ENCODE measurements around the gene MAPK9.

GRCh38 chr5:180315762-180316212 is 23.9 kb upstream of the MAPK9 start:
- no peak for TF ChIP-seq TAF1 (IDR thresholded peaks at IDR 0.05; ENCODE audit: borderline replicate concordance, insufficient read depth, low read length)
- TF ChIP-seq, protein P1, sequence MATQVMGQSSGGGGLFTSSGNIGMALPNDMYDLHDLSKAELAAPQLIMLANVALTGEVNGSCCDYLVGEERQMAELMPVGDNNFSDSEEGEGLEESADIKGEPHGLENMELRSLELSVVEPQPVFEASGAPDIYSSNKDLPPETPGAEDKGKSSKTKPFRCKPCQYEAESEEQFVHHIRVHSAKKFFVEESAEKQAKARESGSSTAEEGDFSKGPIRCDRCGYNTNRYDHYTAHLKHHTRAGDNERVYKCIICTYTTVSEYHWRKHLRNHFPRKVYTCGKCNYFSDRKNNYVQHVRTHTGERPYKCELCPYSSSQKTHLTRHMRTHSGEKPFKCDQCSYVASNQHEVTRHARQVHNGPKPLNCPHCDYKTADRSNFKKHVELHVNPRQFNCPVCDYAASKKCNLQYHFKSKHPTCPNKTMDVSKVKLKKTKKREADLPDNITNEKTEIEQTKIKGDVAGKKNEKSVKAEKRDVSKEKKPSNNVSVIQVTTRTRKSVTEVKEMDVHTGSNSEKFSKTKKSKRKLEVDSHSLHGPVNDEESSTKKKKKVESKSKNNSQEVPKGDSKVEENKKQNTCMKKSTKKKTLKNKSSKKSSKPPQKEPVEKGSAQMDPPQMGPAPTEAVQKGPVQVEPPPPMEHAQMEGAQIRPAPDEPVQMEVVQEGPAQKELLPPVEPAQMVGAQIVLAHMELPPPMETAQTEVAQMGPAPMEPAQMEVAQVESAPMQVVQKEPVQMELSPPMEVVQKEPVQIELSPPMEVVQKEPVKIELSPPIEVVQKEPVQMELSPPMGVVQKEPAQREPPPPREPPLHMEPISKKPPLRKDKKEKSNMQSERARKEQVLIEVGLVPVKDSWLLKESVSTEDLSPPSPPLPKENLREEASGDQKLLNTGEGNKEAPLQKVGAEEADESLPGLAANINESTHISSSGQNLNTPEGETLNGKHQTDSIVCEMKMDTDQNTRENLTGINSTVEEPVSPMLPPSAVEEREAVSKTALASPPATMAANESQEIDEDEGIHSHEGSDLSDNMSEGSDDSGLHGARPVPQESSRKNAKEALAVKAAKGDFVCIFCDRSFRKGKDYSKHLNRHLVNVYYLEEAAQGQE (IDR thresholded peaks at IDR 0.05; ENCODE audit: insufficient read depth in 1 of 2, low read depth in 2 of 2, low read length in 2 of 2) = no peak
- TF ChIP-seq POLR2AphosphoS5 (IDR thresholded peaks at IDR 0.05; ENCODE audit: low read depth, low read length) = no peak
- no peak for TF ChIP-seq SIN3A (IDR thresholded peaks at IDR 0.05; ENCODE audit: borderline replicate concordance, insufficient read depth, low read length)

Data from PFSK-1 (cell line).